Upper lobe of right lung (tissue), 1 donor: Measurements from ENCODE around the gene ABR. TPM values are rescaled to one million over a fixed set of nuclear protein-coding genes. Genes with fewer than 3 reads are reported as not detected.

Source experiments
- ATAC-seq: fragments of 200-7000 bp; cut with Tn5 transposase; one replicate; pipeline ENCODE4 v1.9.1; 2020; ENCODE audit warnings: mild to moderate bottlenecking, moderate library complexity
- DNase-seq: peaks from one replicate; pipeline ENCODE4 v3.0.0-alpha.2; 2020
- H3K27ac ChIP-seq: fragments of 200-600 bp; one replicate; pipeline ENCODE4 v1.8.0; 2022
- H3K27me3 ChIP-seq: fragments of 200-600 bp; one replicate; pipeline ENCODE4 v1.8.0; 2022; ENCODE audit warnings: mild to moderate bottlenecking
- H3K36me3 ChIP-seq: fragments of 200-600 bp; one replicate; pipeline ENCODE4 v1.8.0; 2022
- H3K4me1 ChIP-seq: fragments of 200-600 bp; one replicate; pipeline ENCODE4 v1.8.0; 2022
- H3K4me3 ChIP-seq: fragments of 200-600 bp; one replicate; pipeline ENCODE4 v1.8.0; 2022; ENCODE audit warnings: mild to moderate bottlenecking
- H3K9me3 ChIP-seq: fragments of 200-600 bp; one replicate; pipeline ENCODE4 v1.8.0; 2022
- CTCF ChIP-seq: fragments of 200-600 bp; IDR thresholded peaks from one replicate; pipeline ENCODE4 v1.8.0; 2022; ENCODE audit warnings: antibody characterized with exemption
- intact Hi-C: fragments of 100-400 bp; cut with DNase I; formaldehyde crosslinking; loops from one replicate; pipeline ENCODE4 v1.11.0; 2022
- total RNA-seq: library from RNA; stranded (reverse); fragmentation: NEBNext Ultra II Directional; extraction: Animal tissue kit (Norgen Biotek cat#: 25700); gene quantifications from one replicate; pipeline ENCODE4 v1.2.1, GENCODE V29; 2021
- donor health status: DM: no; HTN: yes; CAD: no; lungs with severe emphysema.

Gene ABR
- total RNA-seq, 1 donor from 2014 or later = 185 TPM

DNA sequence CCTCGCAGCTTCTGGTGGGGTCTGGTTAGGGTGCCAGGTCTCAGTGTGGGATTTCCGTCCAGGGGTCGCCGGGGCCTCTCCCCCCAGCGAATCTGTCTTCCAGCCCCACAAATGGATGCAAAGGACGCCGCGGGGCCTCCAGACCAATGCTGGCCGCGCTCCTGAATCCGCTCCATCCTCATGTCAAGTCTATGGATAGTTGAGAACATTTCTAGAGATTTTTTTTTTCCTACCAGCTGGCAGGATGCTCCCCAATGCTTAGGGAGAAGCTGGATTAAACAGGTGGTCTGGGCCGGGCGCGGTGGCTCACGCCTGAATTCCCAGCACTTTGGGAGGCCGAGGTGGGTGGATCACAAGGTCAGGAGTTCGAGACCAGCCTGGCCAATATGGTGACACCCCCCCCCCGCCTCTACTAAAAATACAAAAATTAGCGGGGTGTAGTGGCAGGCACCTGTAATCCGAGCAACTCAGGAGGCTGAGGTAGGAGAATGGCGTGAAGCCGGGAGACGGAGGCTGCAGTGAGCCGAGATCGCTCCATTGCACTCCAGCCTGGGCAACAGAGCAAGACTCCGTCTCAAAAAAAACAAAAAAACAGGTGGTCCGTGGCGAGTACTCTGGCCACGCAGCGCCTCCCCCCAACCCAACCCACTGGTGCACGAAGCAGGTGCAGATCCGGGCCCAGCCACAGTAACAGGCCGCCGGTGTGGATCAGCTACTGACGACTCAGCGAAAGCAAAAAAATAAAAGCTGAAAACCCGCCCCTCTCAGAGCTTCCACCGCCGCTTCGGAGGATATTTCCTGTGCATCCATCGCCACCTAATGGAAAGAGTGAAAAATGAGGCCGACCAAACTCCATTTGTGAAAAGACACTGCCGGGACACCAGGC is 199.1 kb downstream of the ABR start:
- H3K9me3 ChIP-seq = no peaks in the 10 kb centered on the region
- peaks cover 6% of the 10 kb centered on the region for H3K4me1 ChIP-seq
- peak; percentile 70 for TF ChIP-seq CTCF
- intact Hi-C loops = no loop called here
- H3K36me3 ChIP-seq = no peaks in the 10 kb centered on the region
- peak overlapping the region; percentile 73 for H3K4me3 ChIP-seq
- ATAC-seq (peak; percentile 68), DNase-seq (peak; percentile 80)
- H3K27ac ChIP-seq = peak overlapping the region; percentile 70
- no peaks in the 10 kb centered on the region for H3K27me3 ChIP-seq

DNA sequence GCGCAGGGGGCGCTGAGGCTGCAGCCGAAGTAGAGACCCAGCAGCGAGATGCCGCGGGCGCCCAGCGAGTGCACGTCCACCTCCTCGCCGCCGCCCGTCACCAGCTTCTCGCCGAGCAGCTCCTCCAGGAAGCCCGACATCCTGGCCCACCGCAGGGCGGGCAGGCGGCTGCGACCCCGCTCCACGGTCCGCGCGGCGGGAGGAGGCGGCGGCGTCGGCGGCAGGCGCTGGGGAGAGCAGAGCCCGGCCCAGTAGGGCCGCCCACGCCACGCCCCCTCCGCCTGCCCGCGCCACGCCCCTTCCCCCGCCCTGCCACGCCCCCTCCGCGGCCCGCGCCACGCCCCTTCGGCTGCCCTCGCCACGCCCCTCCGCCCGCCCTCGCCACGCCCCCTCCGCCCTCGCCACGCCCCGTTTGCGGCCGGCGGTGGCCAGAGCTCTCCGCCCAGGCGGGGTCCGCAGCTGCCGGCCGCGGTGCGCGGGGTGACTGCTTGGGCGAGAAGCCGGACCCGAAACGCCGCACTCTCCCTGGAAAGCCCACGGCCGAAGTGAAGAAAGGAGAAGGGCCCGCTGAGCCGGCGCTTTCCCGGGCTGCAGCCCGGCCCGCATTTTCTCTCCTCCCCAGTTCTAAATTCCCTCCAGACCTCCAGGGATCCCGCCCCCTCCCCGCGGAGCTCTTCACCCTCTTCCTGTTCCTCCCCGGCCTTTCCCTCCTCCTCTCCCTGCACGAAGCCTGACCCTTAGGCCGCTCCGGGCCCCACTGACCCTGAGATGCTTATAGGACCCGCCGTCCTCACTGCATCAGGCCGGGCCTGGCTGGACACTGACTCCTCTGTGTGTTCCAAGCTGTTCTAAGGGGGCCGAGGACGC is 200.0 kb downstream of the ABR start, which contains the start of gene NXN:
NXN (minus strand) TSS at position 238 of the 867 bp plus-strand sequence.
- DNase-seq (peak; percentile 94), ATAC-seq (peak; percentile 98)
- intact Hi-C loops = loop anchor here (5.0 kb wide), 1 partner anchor 177 kb away; no protein-coding TSS in a partner anchor
- H3K9me3 ChIP-seq = no peaks in the 10 kb centered on the region
- peak within 1 kb of the TSS; percentile 73 for H3K4me3 ChIP-seq
- peaks cover 14% of the 10 kb centered on the region for H3K4me1 ChIP-seq
- peak; percentile 17 for TF ChIP-seq CTCF
- H3K36me3 ChIP-seq = no peaks in the 10 kb centered on the region
- H3K27me3 ChIP-seq = no peaks in the 10 kb centered on the region
- peak within 1 kb of the TSS; percentile 70 for H3K27ac ChIP-seq

DNA sequence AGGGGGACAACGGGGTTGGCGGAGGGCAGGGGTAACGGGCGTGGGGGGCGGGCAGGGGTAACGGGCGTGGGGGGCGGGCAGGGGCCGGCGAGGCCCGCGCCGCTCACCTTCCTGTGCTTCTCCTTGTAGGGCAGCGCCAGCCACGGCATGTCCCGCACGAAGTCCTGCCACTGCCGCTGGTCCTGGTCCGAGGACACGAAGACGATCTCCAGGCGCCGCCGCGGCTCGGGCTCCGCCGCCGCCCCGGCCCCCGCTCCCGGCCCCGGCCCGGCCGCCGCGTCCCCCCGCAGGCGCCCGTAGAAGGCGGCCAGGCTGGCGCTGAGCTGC is 200.6 kb downstream of the ABR start:
- Histone ChIP-seq H3K36me3 (no peaks in the 10 kb centered on the region), H3K27ac (no peak overlapping the region), H3K4me3 (peak overlapping the region; percentile 73), H3K27me3 (no peaks in the 10 kb centered on the region), H3K4me1 (peaks cover 15% of the 10 kb centered on the region), H3K9me3 (no peaks in the 10 kb centered on the region)
- intact Hi-C loops = loop anchor here (5.0 kb wide), 1 partner anchor 177 kb away; no protein-coding TSS in a partner anchor
- no peak for DNase-seq
- TF ChIP-seq CTCF = no peak
- ATAC-seq = no peak

- no peak for TF ChIP-seq CTCF
- intact Hi-C loops = loop anchor here (5.0 kb wide), 1 partner anchor 176 kb away; no protein-coding TSS in a partner anchor
- Histone ChIP-seq H3K27me3 (no peaks in the 10 kb centered on the region), H3K36me3 (no peaks in the 10 kb centered on the region), H3K4me1 (peaks cover 15% of the 10 kb centered on the region), H3K4me3 (peak overlapping the region; percentile 73), H3K27ac (peak overlapping the region; percentile 58), H3K9me3 (no peaks in the 10 kb centered on the region)
- ATAC-seq (peak; percentile 8), DNase-seq (peak; percentile 77)
Measured at GRCh38 chr17:978103-979093, 201.4 kb downstream of the ABR start.

GRCh38 chr17:977166-977565 is 202.6 kb downstream of the ABR start:
- no peak overlapping the region for H3K27ac ChIP-seq
- H3K4me3 ChIP-seq = no peak overlapping the region
- ATAC-seq (no peak), DNase-seq (no peak)
- H3K27me3 ChIP-seq = no peaks in the 10 kb centered on the region
- TF ChIP-seq CTCF = no peak
- H3K36me3 ChIP-seq = no peaks in the 10 kb centered on the region
- H3K9me3 ChIP-seq = no peaks in the 10 kb centered on the region
- H3K4me1 ChIP-seq = peaks cover 15% of the 10 kb centered on the region
- intact Hi-C loops = loop anchor here (5.0 kb wide), 1 partner anchor 175 kb away; no protein-coding TSS in a partner anchor
